Fibroblast of the conjunctiva (primary cell): ENCODE data around the gene HABP4.

Experiments
- DNase-seq: peaks from one replicate; pipeline ENCODE4 v3.0.0-alpha.2; 2010; ENCODE audit warnings: low read depth

Gene HABP4, protein sequence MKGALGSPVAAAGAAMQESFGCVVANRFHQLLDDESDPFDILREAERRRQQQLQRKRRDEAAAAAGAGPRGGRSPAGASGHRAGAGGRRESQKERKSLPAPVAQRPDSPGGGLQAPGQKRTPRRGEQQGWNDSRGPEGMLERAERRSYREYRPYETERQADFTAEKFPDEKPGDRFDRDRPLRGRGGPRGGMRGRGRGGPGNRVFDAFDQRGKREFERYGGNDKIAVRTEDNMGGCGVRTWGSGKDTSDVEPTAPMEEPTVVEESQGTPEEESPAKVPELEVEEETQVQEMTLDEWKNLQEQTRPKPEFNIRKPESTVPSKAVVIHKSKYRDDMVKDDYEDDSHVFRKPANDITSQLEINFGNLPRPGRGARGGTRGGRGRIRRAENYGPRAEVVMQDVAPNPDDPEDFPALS

GRCh38 chr9:96449845-96450612, at the start of gene HABP4:
Gene HABP4, plus strand, starts transcription at chr9:96450169. Its CDS starts 111 bp downstream, at chr9:96450280.
- peak; percentile 85 for DNase-seq

- no peak for DNase-seq
Measured at GRCh38 chr9:96408409-96409280, 41.3 kb upstream of the HABP4 start.

DNA sequence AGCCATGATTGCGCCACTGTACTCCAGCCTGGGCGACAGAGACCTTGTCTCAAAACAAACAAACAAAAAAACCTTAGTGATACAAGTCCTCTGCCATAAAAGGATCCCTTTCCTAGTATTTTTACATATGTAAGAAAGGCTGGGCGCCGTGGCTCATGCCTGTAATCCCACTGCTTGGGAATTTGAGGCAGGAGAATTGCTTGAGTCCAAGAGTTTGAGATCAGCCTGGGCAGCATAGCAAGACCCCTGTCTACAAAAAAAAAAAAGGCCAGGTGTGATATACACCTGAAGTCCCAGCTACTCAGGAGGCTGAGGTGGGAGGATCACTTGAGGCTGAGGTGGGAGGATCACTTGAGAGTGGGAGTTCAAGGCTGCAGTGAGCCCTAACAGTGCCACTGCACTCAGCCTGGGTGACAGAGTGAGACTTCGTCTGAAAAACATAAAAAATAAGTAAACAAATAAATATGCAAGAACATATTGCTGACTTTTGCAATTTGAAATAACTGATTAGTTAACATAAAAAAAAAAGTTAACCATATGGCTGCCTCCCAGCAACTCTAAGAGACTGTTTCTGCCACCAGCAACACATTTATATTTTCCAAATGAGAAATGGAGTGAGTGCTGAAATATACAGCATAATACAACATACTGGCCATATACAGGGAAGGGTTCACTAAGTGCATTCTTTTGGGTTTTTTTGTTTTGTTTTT, 38.7 kb upstream of the HABP4 start:
- DNase-seq: no peak

GRCh38 chr9:96412174-96412913, 37.6 kb upstream of the HABP4 start:
- no peak for DNase-seq

DNA sequence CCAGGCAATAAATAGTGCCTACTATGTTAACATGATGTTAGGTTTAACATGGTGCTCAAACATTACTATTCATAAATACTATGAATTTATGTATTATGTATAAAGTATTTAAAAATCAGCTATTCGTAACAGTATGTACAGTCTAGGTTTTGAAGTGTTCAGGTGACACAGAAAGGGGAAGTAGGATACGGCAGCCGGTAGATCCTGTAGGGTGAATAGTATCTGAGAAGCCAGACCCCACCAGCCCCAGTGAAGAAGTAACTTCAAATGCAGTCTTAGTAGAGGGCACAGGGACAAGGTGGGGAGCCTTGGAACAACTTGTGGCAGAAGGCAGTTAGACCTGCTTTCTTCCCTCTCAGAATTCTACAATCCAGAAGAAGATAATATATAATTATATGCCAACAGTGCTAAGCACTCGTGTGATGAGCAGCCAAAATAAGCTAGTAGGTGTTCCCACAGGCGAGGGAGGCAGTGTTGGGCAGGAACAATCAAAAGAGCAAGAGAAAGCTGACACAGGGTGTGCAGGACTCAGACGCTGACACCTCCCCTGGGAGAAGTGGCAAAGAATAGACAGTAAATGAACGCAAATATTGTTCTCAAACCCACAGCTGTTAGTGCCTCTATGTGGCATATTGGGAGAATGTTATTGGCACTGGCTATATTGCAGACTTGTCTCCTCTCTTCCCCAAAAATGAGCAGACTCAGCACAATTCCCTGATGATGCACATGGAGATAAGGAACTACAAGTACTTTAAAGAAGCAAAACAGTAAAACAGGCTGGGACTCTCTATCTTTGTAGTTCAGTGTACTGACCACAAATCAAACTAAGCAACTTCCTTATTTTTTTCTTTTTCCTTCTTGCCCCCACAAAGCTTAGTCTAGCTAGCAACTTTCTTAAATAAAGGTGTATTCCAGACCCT, 36.4 kb upstream of the HABP4 start:
- no peak for DNase-seq

DNA sequence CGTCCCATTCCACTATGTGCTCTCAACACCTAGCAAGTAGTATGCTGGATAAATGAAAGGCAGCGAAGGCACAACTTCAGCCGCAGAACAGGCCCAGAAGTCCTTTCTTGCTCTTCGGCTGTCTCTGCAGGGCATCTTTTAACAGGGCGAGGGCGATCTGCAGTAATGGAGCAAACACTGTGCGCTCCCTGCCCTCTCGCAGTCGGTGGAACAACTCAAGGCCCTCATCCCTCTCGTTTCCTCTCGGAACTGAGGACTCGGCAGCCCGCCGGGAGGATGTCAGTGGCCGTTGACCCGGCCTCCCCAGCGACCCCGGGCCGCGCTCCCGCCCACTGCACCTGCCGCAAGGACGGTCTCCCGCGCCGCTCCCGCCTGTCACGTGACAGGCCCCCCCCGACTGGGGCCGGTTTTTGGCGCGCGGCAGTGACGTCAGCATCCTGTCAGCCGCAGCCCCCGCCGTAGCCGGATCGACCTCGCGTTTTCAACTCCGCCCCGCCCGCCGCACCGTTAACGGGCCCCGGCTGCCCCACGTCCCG, 32.9 kb upstream of the HABP4 start:
- DNase-seq: peak; percentile 51

DNA sequence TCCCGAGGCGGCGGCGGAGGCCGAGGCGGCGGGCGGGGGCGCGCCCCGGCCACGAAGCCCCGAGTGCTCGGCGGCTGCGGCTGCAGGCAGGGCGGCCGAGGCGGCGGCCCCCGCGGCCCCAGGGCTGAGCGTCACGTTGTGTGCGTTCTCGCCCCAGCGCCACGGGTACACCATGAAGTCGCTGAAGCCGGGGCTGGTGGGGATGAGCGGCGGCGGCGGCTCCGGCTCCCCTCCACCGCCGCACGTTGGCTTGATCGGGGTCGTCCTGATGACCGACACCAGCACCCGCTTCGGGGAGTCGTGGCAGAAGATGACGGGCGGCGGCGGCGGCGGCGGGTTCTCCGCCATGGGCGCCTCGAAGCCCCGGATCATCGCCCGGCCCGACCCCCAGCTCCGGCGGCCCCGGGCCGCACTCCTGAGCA, 32.3 kb upstream of the HABP4 start:
- no peak for DNase-seq

DNA sequence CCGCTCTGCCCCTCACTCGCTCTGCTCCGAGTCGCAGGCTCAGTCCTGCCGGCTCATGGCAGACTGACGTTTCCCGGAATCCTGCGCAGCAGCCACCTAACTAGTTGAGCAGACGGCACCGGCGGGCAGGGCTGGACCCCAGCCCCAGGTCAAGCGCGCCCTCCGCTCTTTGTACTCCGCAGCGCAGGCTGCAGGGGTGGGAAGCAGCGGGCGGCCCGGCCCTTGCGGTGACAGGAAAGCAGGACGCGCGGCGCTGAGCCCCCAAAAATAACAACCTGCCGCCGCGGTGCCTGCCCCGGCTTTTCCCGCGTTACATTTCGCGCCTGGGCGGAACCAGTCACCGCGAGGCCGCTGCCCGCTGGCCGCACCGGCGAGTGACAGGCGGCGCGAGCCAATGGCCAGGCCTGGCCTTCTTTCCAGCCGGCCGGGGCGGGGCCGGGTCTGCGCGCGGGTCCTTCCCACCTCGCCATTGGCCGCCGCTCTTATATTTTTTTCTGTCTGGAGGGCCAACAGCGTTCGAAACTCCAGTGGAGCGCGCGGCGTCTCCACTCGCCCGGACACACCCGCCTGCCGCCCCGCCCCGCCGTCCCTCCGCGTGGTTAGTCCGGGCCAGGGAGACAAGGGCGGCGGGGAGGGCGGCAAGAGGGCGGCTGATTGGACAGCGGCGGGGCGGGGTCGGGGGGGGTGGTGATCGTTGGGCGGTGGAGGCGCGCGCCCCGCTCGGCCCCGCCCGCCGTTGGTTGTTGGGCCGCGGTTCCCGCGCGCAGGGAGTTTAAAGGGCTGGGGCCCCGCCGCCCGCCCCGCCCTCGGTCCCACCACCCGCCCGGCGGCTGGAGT, 31.7 kb upstream of the HABP4 start, which contains the start of gene ZNF367:
Gene ZNF367 (minus strand): TSS at position 288 of the 837 bp plus-strand sequence. CDS start 338 bp downstream, outside the sequence.
- peak; percentile 96 for DNase-seq

DNA sequence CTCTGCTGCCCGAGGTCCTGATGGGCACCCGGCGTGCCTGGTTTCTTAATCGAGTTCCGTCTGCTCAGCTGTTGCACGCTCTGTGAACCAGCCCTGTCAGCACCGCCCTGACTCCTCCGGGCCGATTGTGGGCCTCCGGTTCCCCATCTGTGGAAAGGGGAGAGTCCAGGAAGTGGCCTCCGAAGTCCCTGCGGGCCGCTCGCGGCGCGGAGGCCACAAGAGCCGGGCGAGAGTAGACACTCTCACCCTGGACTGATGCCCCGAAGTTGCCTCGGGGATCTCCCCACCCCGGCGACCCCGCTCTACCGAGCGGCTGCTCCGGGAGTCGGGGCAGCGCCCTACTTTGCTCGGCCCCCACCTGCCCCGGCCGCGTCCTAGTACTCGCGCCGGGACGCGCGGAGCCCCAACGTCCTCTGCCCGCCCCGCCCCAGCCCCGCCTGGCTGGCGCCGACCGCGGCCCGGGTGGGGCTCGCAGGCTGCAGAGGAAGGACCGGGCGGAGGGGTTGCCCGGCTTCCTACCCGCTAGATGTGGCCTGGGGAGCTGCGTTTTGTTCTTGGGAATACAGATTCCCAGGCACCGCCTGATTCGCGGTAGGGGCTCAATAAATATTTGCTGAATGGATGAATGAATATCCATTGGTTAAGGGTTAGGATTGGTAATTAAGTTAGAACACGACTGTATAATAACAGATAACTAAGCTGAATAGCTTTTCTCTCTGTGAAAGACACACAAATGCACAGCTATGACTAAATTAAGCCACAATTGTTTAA, 30.9 kb upstream of the HABP4 start:
- peak; percentile 41 for DNase-seq

- no peak for DNase-seq
Measured at GRCh38 chr9:96419691-96419969, 30.3 kb upstream of the HABP4 start.

- peak; percentile 97 for DNase-seq
Measured at GRCh38 chr9:96420468-96421219, 29.3 kb upstream of the HABP4 start.

DNA sequence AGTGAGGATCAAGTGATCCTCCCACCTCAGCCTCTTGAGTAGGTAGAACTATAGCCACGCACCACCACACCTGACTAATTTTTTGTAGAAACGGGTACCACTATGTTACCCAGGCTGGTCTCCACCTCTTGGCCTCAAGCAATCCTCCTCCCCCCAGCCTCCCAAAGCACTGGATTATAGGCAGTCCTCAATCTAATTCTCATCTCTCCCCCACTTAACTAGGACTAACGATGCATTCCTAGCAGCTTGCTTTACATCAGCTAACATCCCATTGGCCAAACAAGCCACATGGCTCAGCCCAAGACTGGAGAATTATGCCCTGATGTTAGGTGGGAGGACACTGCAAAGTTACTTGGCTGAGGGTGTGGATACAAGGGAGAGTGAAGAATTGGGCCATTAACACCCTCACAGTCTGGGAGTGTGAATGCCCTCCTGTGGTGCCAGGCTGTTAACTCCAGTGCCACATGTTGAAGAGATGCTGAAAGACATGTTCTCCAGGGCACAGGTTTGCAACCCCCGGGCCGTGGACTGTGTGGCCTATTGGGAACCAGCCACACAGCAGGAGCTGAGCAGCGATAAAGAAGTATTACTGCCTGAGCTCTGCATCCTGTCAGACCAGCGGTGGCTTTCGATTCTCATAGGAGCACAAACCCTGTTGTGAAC, 26.5 kb upstream of the HABP4 start:
- DNase-seq: no peak

DNA sequence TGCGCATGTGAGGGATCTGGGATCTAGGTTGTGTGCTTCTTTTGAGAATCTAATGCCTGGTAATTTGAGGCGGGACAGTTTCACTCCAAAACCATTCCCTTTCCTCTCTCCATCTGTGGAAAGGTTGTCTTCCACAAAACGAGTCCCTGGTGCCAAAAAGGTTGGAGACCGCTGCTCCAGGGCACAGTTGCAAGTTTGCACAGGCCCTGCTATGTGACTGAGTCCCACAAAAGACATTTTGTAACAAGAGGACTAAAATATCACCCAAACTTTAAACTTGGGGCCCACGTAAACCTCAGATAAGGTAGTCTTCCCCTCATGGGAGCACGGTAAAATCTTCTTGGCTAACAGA, 26.0 kb upstream of the HABP4 start:
- DNase-seq: no peak

DNA sequence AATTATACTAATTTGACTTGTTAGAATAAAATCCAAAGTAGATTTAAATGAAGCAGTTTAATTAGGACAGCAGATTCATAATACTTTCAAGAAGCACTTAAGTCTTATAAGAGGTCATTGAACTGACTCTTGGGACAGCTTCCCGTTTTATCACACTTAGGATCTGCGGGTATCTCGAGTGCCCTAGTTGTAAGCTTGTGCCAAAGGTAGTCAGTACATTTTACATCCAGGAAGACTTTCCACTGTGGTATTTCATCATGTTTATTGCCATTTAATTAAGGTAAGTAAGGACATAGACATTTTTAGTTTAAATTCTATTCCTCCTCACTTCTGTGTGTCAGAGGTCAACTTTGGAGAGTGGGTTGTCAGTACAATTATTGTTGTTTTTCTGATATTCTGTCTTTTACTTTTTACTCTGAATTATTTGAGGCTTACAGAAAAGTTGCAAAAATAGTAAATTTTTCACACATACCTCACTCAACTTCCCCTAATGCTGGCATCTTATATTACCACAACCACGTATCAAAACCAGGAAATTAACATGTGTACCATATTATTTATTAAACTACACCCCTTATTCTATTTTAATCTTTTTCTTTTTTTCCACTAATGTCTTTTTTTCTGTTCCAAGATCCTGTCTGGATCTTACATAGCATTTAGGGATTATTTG, 24.3 kb upstream of the HABP4 start:
- no peak for DNase-seq

GRCh38 chr9:96429732-96430131, 20.2 kb upstream of the HABP4 start:
- DNase-seq: no peak

DNA sequence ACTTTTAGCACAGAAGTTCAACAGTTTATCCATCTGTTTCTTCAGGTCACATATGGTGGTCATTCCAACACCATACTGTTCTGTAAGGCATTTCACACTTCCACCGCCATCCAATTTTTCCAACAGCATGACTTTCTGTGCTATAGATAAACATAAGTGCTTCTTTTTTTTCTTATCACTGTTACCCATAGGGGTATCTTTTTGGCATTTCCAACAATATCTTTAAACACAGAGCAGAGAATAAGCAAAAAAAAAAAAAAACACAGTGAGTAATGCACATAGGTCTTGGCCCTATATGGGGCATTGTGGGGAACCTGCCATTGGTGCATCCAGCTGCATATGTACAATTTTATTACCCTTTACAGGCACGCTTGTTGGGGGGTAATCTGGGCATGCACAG, 19.6 kb upstream of the HABP4 start:
- no peak for DNase-seq
